PC-3 (cell line): ENCODE results near the gene SCARB2.

ENCODE experiments used
- CTCF ChIP-seq: fragments of 300-600 bp; sonication (generic); conservative IDR thresholded peaks from 2 replicates; pipeline ENCODE4 v1.5.1; 2017; ENCODE audit warnings: antibody characterized with exemption, low read depth, mild to moderate bottlenecking, low read length
- EZH2phosphoT487 ChIP-seq: fragments of 300-600 bp; sonication (generic); IDR thresholded peaks from 2 replicates; pipeline ENCODE4 v1.6.1; 2018; ENCODE audit warnings: mild to moderate bottlenecking, antibody characterized with exemption, low read length, borderline replicate concordance

GRCh38 chr4:76219299-76220055 is 5.9 kb upstream of the SCARB2 start:
- no peak for TF ChIP-seq EZH2phosphoT487
- TF ChIP-seq CTCF = no peak
